Globus pallidus (tissue), 1 donor: ENCODE results near the gene IQGAP2.
"Not testable (repeated sequence)": the region's sequence is repeated elsewhere in the genome, so short reads cannot be mapped to it uniquely, and the experiment has no call there.

Source experiments
- DNase-seq: peaks from one replicate; pipeline ENCODE4 v3.0.0-alpha.2; 2015; ENCODE audit warnings: low spot score

IQGAP2 gene

GRCh38 chr5:76419597-76420298 is 16.7 kb downstream of the IQGAP2 start:
- no peak for DNase-seq

- DNase-seq, result no peak
Observed at GRCh38 chr5:76422227-76422626, 19.1 kb downstream of the IQGAP2 start.

- no peak for DNase-seq
Observed at GRCh38 chr5:76422742-76423141, 19.7 kb downstream of the IQGAP2 start.

GRCh38 chr5:76425146-76425545 is 22.1 kb downstream of the IQGAP2 start:
- no peak for DNase-seq

GRCh38 chr5:76425928-76426804 is 23.1 kb downstream of the IQGAP2 start:
- DNase-seq, result no peak

- DNase-seq, result no peak
Observed at GRCh38 chr5:76427206-76428140, 24.4 kb downstream of the IQGAP2 start.

- not testable (repeated sequence) for DNase-seq
Observed at GRCh38 chr5:76428550-76428949, 25.5 kb downstream of the IQGAP2 start.

GRCh38 chr5:76433261-76433660 is 30.2 kb downstream of the IQGAP2 start:
- no peak for DNase-seq

GRCh38 chr5:76437507-76437906 is 34.4 kb downstream of the IQGAP2 start:
- DNase-seq, result not testable (repeated sequence)

GRCh38 chr5:76438025-76438424 is 34.9 kb downstream of the IQGAP2 start:
- DNase-seq, result no peak

GRCh38 chr5:76439201-76439600 is 36.1 kb downstream of the IQGAP2 start:
- no peak for DNase-seq

GRCh38 chr5:76439929-76440328 is 36.8 kb downstream of the IQGAP2 start:
- DNase-seq, result no peak

- no peak for DNase-seq
Observed at GRCh38 chr5:76441101-76441500, 38.0 kb downstream of the IQGAP2 start.

GRCh38 chr5:76441890-76442673 is 39.0 kb downstream of the IQGAP2 start:
- DNase-seq, result no peak

- no peak for DNase-seq
Observed at GRCh38 chr5:76443066-76443800, 40.1 kb downstream of the IQGAP2 start.

GRCh38 chr5:76445063-76445462 is 42.0 kb downstream of the IQGAP2 start:
- DNase-seq, result no peak

- no peak for DNase-seq
Observed at GRCh38 chr5:76445830-76446229, 42.7 kb downstream of the IQGAP2 start.

GRCh38 chr5:76446776-76447175 is 43.7 kb downstream of the IQGAP2 start:
- DNase-seq, result no peak

GRCh38 chr5:76449606-76450005 is 46.5 kb downstream of the IQGAP2 start:
- no peak for DNase-seq

- DNase-seq, result no peak
Observed at GRCh38 chr5:76450054-76450453, 47.0 kb downstream of the IQGAP2 start.
